SU-DHL-6 (cell line): ENCODE results near the gene RFTN1.

Experiments used
- CTCF ChIP-seq: fragments of 200-600 bp; sonication (generic); IDR thresholded peaks from one replicate; pipeline ENCODE4 v1.5.1; 2017; ENCODE audit warnings: antibody characterized with exemption, mild to moderate bottlenecking, low read length, moderate library complexity; ENCODE audit not compliant: insufficient read depth, poor library complexity, severe bottlenecking
- EZH2phosphoT487 ChIP-seq: fragments of 200-600 bp; sonication (generic), shearing (Covaris generic); conservative IDR thresholded peaks from 2 replicates; pipeline ENCODE4 v1.6.1; 2018; ENCODE audit warnings: mild to moderate bottlenecking, antibody characterized with exemption, low read length, moderate library complexity, mixed read lengths

DNA sequence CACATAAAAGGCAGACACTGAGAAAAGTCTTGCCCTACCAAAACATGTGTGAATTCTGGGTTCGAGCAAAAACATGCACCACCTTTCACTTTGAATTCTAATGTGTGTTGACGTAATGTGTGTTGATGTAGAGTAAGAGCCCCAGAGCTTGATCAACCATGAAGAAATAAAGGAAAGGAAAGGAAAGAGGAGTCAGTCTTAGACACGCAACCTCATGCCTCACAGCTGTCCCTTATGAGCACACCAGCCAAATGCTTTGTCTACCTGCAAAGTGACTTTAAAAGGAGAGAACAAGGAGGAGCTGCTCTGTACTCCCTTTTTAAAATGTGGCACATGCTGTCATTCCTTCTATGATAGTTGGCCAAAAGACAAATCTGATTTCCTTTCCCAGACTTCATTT, 80.8 kb downstream of the RFTN1 start:
- TF ChIP-seq CTCF (no peak), EZH2phosphoT487 (no peak)
